CD8-positive, alpha-beta memory T cell (primary cell): Measurements from ENCODE around the gene PAPOLG. TPM values are rescaled to one million over a fixed set of nuclear protein-coding genes. Genes with fewer than 3 reads are reported as not detected.

Source experiments
- CTCF ChIA-PET: fragments of 350-600 bp; sonication (Branson Sonifier 250); formaldehyde crosslinking; loops from one replicate; lab custom pipeline; 2021; ENCODE audit warnings: antibody characterized with exemption; lab: Charles Lee
- POLR2A ChIA-PET: fragments of 350-600 bp; sonication (Branson Sonifier 250); formaldehyde crosslinking; loops from one replicate; lab custom pipeline; 2021; ENCODE audit warnings: antibody characterized with exemption; lab: Charles Lee
- DNase-seq, 5 donors: peaks; one replicate each; pipeline versions ENCODE4 v3.0.0 to v3.0.0-alpha.2; 2020 to 2022; ENCODE audit warnings: mixed read lengths in 1 of 5
- H3K27ac ChIP-seq: one replicate; pipeline ENCODE4 v1.7.0; 2013; ENCODE audit warnings: low read depth, mild to moderate bottlenecking, low read length, moderate library complexity
- H3K27me3 ChIP-seq: 2 replicates; pipeline ENCODE4 v1.7.0; 2013; ENCODE audit warnings: low read length, mild to moderate bottlenecking; ENCODE audit not compliant: insufficient read depth, poor library complexity, severe bottlenecking
- H3K36me3 ChIP-seq: 2 replicates; pipeline ENCODE4 v1.7.0; 2013; ENCODE audit warnings: mild to moderate bottlenecking, low read length, moderate library complexity; ENCODE audit not compliant: insufficient read depth
- H3K4me1 ChIP-seq: 2 replicates; pipeline ENCODE4 v1.7.0; 2013; ENCODE audit warnings: mild to moderate bottlenecking, low read length, moderate library complexity; ENCODE audit not compliant: insufficient read depth
- H3K4me3 ChIP-seq: 2 replicates; pipeline ENCODE4 v1.7.0; 2013; ENCODE audit warnings: mild to moderate bottlenecking, low read length
- H3K9me3 ChIP-seq: 2 replicates; pipeline ENCODE4 v1.7.0; 2013; ENCODE audit warnings: mild to moderate bottlenecking, low read length
- H3K27ac Mint-ChIP-seq, 8 donors: one replicate each; pipeline ENCODE4 v1.8.0; 2020 to 2021; ENCODE audit warnings: mixed read lengths in 8 of 8, mild to moderate bottlenecking in 6 of 8, inconsistent platforms in 3 of 8, moderate library complexity in 3 of 8
- H3K27me3 Mint-ChIP-seq, 2 donors: one replicate each; pipeline ENCODE4 v1.8.0; 2020 to 2021; ENCODE audit warnings: mixed read lengths in 2 of 2, mild to moderate bottlenecking in 1 of 2, moderate library complexity in 1 of 2
- H3K36me3 Mint-ChIP-seq, 3 donors: one replicate each; pipeline ENCODE4 v1.8.0; 2020 to 2021; ENCODE audit warnings: mixed read lengths in 3 of 3, inconsistent platforms in 1 of 3, mild to moderate bottlenecking in 1 of 3
- H3K4me1 Mint-ChIP-seq, 3 donors: one replicate each; pipeline ENCODE4 v1.8.0; 2020 to 2021; ENCODE audit warnings: mixed read lengths in 3 of 3, inconsistent platforms in 1 of 3, mild to moderate bottlenecking in 1 of 3
- H3K4me3 Mint-ChIP-seq, 7 donors: one replicate each; pipeline ENCODE4 v1.8.0; 2020 to 2021; ENCODE audit warnings: mixed read lengths in 7 of 7, mild to moderate bottlenecking in 6 of 7, moderate library complexity in 4 of 7, inconsistent platforms in 2 of 7
- H3K9me3 Mint-ChIP-seq, 5 donors: one replicate each; pipeline ENCODE4 v1.8.0; 2020 to 2022; ENCODE audit warnings: mixed read lengths in 5 of 5, mild to moderate bottlenecking in 3 of 5, moderate library complexity in 2 of 5, inconsistent platforms in 1 of 5
- polyA plus RNA-seq: library from polyadenylated mRNA; unstranded; fragments of 300-500 nt; fragmentation: Illumina TruSeq; gene quantifications from one replicate; pipeline ENCODE4 v1.2.3, GENCODE V29; 2021
- total RNA-seq, 2 experiments: library from RNA; stranded (reverse); gene quantifications; one replicate each; pipeline ENCODE4 v1.2.3, GENCODE V29; 2021

PAPOLG gene
- total and polyA plus RNA-seq, 3 experiments from 2014 or later = 15.0 to 18.9 (median 16.8) TPM

- H3K9me3 ChIP-seq = no peaks in the 10 kb centered on the region
- Mint-ChIP-seq H3K9me3 (no peaks in the 10 kb centered on the region), H3K4me1 (peaks cover 45 to 56% (median 49%) of the 10 kb centered on the region in 3 donors), H3K27ac (peak overlapping the region; percentile 85 to 100 (median 94)), H3K36me3 (peaks cover 0 to 2% (median 0%) of the 10 kb centered on the region in 3 donors), H3K27me3 (peaks cover 0 to 6% of the 10 kb centered on the region in 2 donors), H3K4me3 (peak overlapping the region; percentile 65 to 92 (median 70))
- POLR2A ChIA-PET = interaction anchor here (0.8 to 1.5 kb wide), 4 partner anchors 61 to 173 kb away, joined by 3 to 16 read pairs (median 3); partner anchors contain the start of gene REL
- CTCF ChIA-PET = interaction anchor here (1.4 to 5.2 kb wide), 3 partner anchors 13 to 180 kb away, joined by 4 to 21 read pairs (median 12); no protein-coding TSS in a partner anchor
- no peaks in the 10 kb centered on the region for H3K36me3 ChIP-seq
- peak; percentile 85 to 97 (median 94) for DNase-seq
- peak overlapping the region; percentile 58 for H3K27ac ChIP-seq
- H3K27me3 ChIP-seq = no peaks in the 10 kb centered on the region
- H3K4me1 ChIP-seq = peaks cover 31% of the 10 kb centered on the region
- peak overlapping the region; percentile 51 for H3K4me3 ChIP-seq
Measured at GRCh38 chr2:60819155-60819862, 63.2 kb downstream of the PAPOLG start.

GRCh38 chr2:60819936-60820335, 63.9 kb downstream of the PAPOLG start:
- peaks cover 0 to 6% of the 10 kb centered on the region in 2 donors for H3K27me3 Mint-ChIP-seq
- no peak for DNase-seq
- peaks cover 45 to 56% (median 49%) of the 10 kb centered on the region in 3 donors for H3K4me1 Mint-ChIP-seq
- no peaks in the 10 kb centered on the region for H3K9me3 ChIP-seq
- H3K36me3 ChIP-seq = no peaks in the 10 kb centered on the region
- peaks cover 31% of the 10 kb centered on the region for H3K4me1 ChIP-seq
- H3K27me3 ChIP-seq = no peaks in the 10 kb centered on the region
- H3K9me3 Mint-ChIP-seq = no peaks in the 10 kb centered on the region
- ChIA-PET CTCF (interaction anchor here (1.4 kb wide), 1 partner anchor 155 kb away, joined by 4 read pairs; no protein-coding TSS in a partner anchor), POLR2A (interaction anchor here (1.0 to 1.5 kb wide), 2 partner anchors 61 to 62 kb away, joined by 3 to 16 read pairs; partner anchors contain the start of gene REL)
- H3K27ac Mint-ChIP-seq = peak overlapping the region; percentile 85 to 100 (median 94)
- peak overlapping the region; percentile 37 for H3K4me3 ChIP-seq
- H3K36me3 Mint-ChIP-seq = peaks cover 0 to 2% (median 0%) of the 10 kb centered on the region in 3 donors
- H3K4me3 Mint-ChIP-seq = peak overlapping the region; percentile 65 to 92 (median 70)
- peak overlapping the region; percentile 43 for H3K27ac ChIP-seq

GRCh38 chr2:60820416-60821132, 64.5 kb downstream of the PAPOLG start:
- Histone ChIP-seq H3K9me3 (no peaks in the 10 kb centered on the region), H3K36me3 (no peaks in the 10 kb centered on the region), H3K4me3 (peak overlapping the region; percentile 37), H3K27ac (peak overlapping the region; percentile 43), H3K4me1 (peaks cover 31% of the 10 kb centered on the region), H3K27me3 (no peaks in the 10 kb centered on the region)
- peaks cover 0 to 2% (median 0%) of the 10 kb centered on the region in 3 donors for H3K36me3 Mint-ChIP-seq
- H3K4me1 Mint-ChIP-seq = peaks cover 43 to 56% (median 49%) of the 10 kb centered on the region in 3 donors
- no peaks in the 10 kb centered on the region for H3K9me3 Mint-ChIP-seq
- peak overlapping the region; percentile 8 to 92 (median 54) for H3K4me3 Mint-ChIP-seq
- DNase-seq = no peak
- ChIA-PET CTCF (no interaction called here), POLR2A (no interaction called here)
- peak overlapping the region; percentile 67 to 100 (median 94) for H3K27ac Mint-ChIP-seq
- H3K27me3 Mint-ChIP-seq = peaks cover 0 to 5% of the 10 kb centered on the region in 2 donors

GRCh38 chr2:60821133-60821469, 65.0 kb downstream of the PAPOLG start:
- H3K4me1 Mint-ChIP-seq = peaks cover 45 to 56% (median 49%) of the 10 kb centered on the region in 3 donors
- peaks cover 0 to 2% (median 0%) of the 10 kb centered on the region in 3 donors for H3K36me3 Mint-ChIP-seq
- H3K4me3 ChIP-seq = no peak overlapping the region
- H3K9me3 ChIP-seq = no peaks in the 10 kb centered on the region
- H3K9me3 Mint-ChIP-seq = no peaks in the 10 kb centered on the region
- H3K27me3 Mint-ChIP-seq = peaks cover 0 to 2% of the 10 kb centered on the region in 2 donors
- DNase-seq = no peak
- H3K27ac Mint-ChIP-seq = peak overlapping the region; percentile 14 to 99 (median 94)
- peaks cover 31% of the 10 kb centered on the region for H3K4me1 ChIP-seq
- no peak overlapping the region for H3K27ac ChIP-seq
- H3K27me3 ChIP-seq = no peaks in the 10 kb centered on the region
- peak overlapping the region in 6 of 7 donors; percentile 8 to 88 (median 38) for H3K4me3 Mint-ChIP-seq
- no peaks in the 10 kb centered on the region for H3K36me3 ChIP-seq
- POLR2A ChIA-PET = interaction anchor here (1.1 kb wide), 1 partner anchor 60 kb away, joined by 3 read pairs; the partner anchor contains the start of gene REL
- CTCF ChIA-PET = no interaction called here

GRCh38 chr2:60821587-60822302, 65.7 kb downstream of the PAPOLG start:
- Histone ChIP-seq H3K27ac (no peak overlapping the region), H3K4me3 (no peak overlapping the region), H3K27me3 (no peaks in the 10 kb centered on the region), H3K4me1 (peaks cover 31% of the 10 kb centered on the region), H3K36me3 (no peaks in the 10 kb centered on the region), H3K9me3 (no peaks in the 10 kb centered on the region)
- peaks cover 44 to 53% (median 46%) of the 10 kb centered on the region in 3 donors for H3K4me1 Mint-ChIP-seq
- ChIA-PET POLR2A (interaction anchor here (1.1 kb wide), 1 partner anchor 59 kb away, joined by 3 read pairs; the partner anchor contains the start of gene REL), CTCF (interaction anchor here (1.4 kb wide), 1 partner anchor 176 kb away, joined by 4 read pairs; no protein-coding TSS in a partner anchor)
- H3K27ac Mint-ChIP-seq = peak overlapping the region in 7 of 8 donors; percentile 38 to 99 (median 94)
- H3K36me3 Mint-ChIP-seq = peaks cover 0 to 2% (median 0%) of the 10 kb centered on the region in 3 donors
- DNase-seq = no peak
- peaks cover 0 to 2% of the 10 kb centered on the region in 2 donors for H3K27me3 Mint-ChIP-seq
- peak overlapping the region in 4 of 7 donors; percentile 24 to 88 (median 36) for H3K4me3 Mint-ChIP-seq
- H3K9me3 Mint-ChIP-seq = no peaks in the 10 kb centered on the region

- ChIA-PET POLR2A (no interaction called here), CTCF (interaction anchor here (1.4 kb wide), 1 partner anchor 175 kb away, joined by 4 read pairs; no protein-coding TSS in a partner anchor)
- no peak overlapping the region for H3K4me3 Mint-ChIP-seq
- Histone ChIP-seq H3K27ac (no peak overlapping the region), H3K27me3 (no peaks in the 10 kb centered on the region), H3K4me1 (peaks cover 25% of the 10 kb centered on the region), H3K4me3 (no peak overlapping the region), H3K9me3 (no peaks in the 10 kb centered on the region), H3K36me3 (no peaks in the 10 kb centered on the region)
- H3K27me3 Mint-ChIP-seq = peaks cover 0 to 2% of the 10 kb centered on the region in 2 donors
- H3K9me3 Mint-ChIP-seq = no peaks in the 10 kb centered on the region
- H3K4me1 Mint-ChIP-seq = peaks cover 41 to 43% (median 41%) of the 10 kb centered on the region in 3 donors
- no peak for DNase-seq
- peaks cover 0 to 2% (median 0%) of the 10 kb centered on the region in 3 donors for H3K36me3 Mint-ChIP-seq
- peak overlapping the region in 4 of 8 donors; percentile 15 to 70 (median 32) for H3K27ac Mint-ChIP-seq
Measured at GRCh38 chr2:60822987-60823386, 66.9 kb downstream of the PAPOLG start.

- no peaks in the 10 kb centered on the region for H3K9me3 Mint-ChIP-seq
- Histone ChIP-seq H3K9me3 (no peaks in the 10 kb centered on the region), H3K4me1 (peaks cover 17% of the 10 kb centered on the region), H3K36me3 (no peaks in the 10 kb centered on the region), H3K27ac (no peak overlapping the region), H3K4me3 (no peak overlapping the region), H3K27me3 (no peaks in the 10 kb centered on the region)
- H3K27me3 Mint-ChIP-seq = peaks cover 0 to 2% of the 10 kb centered on the region in 2 donors
- peaks cover 33 to 35% (median 33%) of the 10 kb centered on the region in 3 donors for H3K4me1 Mint-ChIP-seq
- H3K36me3 Mint-ChIP-seq = peaks cover 0 to 2% (median 0%) of the 10 kb centered on the region in 3 donors
- ChIA-PET POLR2A (no interaction called here), CTCF (interaction anchor here (0.6 to 1.3 kb wide), 2 partner anchors 169 to 656 kb away, joined by 3 to 5 read pairs; no protein-coding TSS in a partner anchor)
- H3K4me3 Mint-ChIP-seq = no peak overlapping the region
- DNase-seq = no peak
- H3K27ac Mint-ChIP-seq = peak overlapping the region in 3 of 8 donors; percentile 7 to 70 (median 27)
Measured at GRCh38 chr2:60823694-60824305, 67.7 kb downstream of the PAPOLG start.
